HCT116 (cell line): ENCODE results near the gene MAPK8IP1. TPM values are rescaled to one million over a fixed set of nuclear protein-coding genes. Genes with fewer than 3 reads are reported as not detected.

Experiments
- ATAC-seq: fragments of 200-7000 bp; cut with Tn5 transposase; 2 replicates; pipeline ENCODE4 v1.9.1; 2020; ENCODE audit warnings: mild to moderate bottlenecking, moderate library complexity
- BruUV-seq: library from RNA; stranded (reverse); fragments of 400-500 nt; replicated peaks from 2 replicates; lab custom pipeline; 2021; lab: Mats Ljungman, UMichigan
- CTCF ChIA-PET: fragments of 300-600 bp; sonication (Branson Sonifier 250); formaldehyde crosslinking; loops from one replicate; lab custom pipeline; 2021; ENCODE audit warnings: antibody characterized with exemption; lab: Charles Lee
- POLR2A ChIA-PET: fragments of 300-600, 350-600 bp; sonication (Branson Sonifier 250); formaldehyde crosslinking; loops from one replicate; lab custom pipeline; 2021; ENCODE audit warnings: antibody characterized with exemption; lab: Charles Lee
- RAD21 ChIA-PET, 2 experiments: fragments of 300-600 bp; sonication (Branson Sonifier 250); formaldehyde crosslinking; loops; one replicate each; lab custom pipeline; 2023; ENCODE audit warnings: low total read pairs in 2 of 2; ENCODE audit not compliant: uncharacterized antibody in 2 of 2, unreplicated experiment in 2 of 2, low non-redundant PET in 1 of 2; lab: Charles Lee
- DNase-seq: peaks from one replicate; pipeline ENCODE4 v3.0.0-alpha.2; 2010; ENCODE audit warnings: low read depth, low spot score
- H2AFZ ChIP-seq: fragments of 200-600 bp; shearing (Covaris generic), sonication (generic); 2 replicates; pipeline ENCODE4 v1.6.1; 2017; ENCODE audit warnings: low read depth, mixed run types, mixed read lengths, antibody characterized with exemption, low read length; ENCODE audit not compliant: poor library complexity, severe bottlenecking
- H3K27ac ChIP-seq: 2 replicates; pipeline ENCODE4 v1.5.1; 2012; ENCODE audit warnings: low read depth, low read length
- H3K27me3 ChIP-seq: fragments of 200-600 bp; sonication (generic); 2 replicates; pipeline ENCODE4 v1.6.1; 2016; ENCODE audit warnings: mixed run types, low read length, mixed read lengths; ENCODE audit not compliant: insufficient read depth
- H3K36me3 ChIP-seq, 2 experiments: fragments of 200-500 bp in 1 of 2; fragments of 200-600 bp in 1 of 2; sonication (Bioruptor generic) in 1 of 2; sonication (generic) in 1 of 2; 2 replicates each; pipeline versions ENCODE4 v1.5.1 to v1.6.1; 2014 to 2016; ENCODE audit warnings: low read length in 2 of 2, inconsistent platforms in 1 of 2, mixed read lengths in 1 of 2, mixed run types in 1 of 2; ENCODE audit not compliant: insufficient read depth in 2 of 2, control insufficient read depth in 1 of 2
- H3K4me1 ChIP-seq, 2 experiments: fragments of 200-600 bp in 1 of 2; sonication (generic) in 1 of 2; 2 replicates each; pipeline versions ENCODE4 v1.5.1 to v1.6.1; 2012 to 2017; ENCODE audit warnings: low read length in 2 of 2, inconsistent platforms in 1 of 2, mild to moderate bottlenecking in 1 of 2, mixed read lengths in 1 of 2, mixed run types in 1 of 2, moderate library complexity in 1 of 2; ENCODE audit not compliant: insufficient read depth in 2 of 2, control insufficient read depth in 1 of 2
- H3K4me2 ChIP-seq: fragments of 200-600 bp; sonication (generic); 2 replicates; pipeline ENCODE4 v1.6.1; 2017; ENCODE audit warnings: mixed run types, low read length, mixed read lengths
- H3K4me3 ChIP-seq, 2 experiments: fragments of 200-600 bp in 1 of 2; sonication (generic) in 1 of 2; replicated peaks in 1 of 2; 2 replicates each; pipeline ENCODE4 v1.5.1; 2011 to 2016; ENCODE audit warnings: low read length in 2 of 2, control low read depth in 1 of 2, low read depth in 1 of 2, mild to moderate bottlenecking in 1 of 2, mixed read lengths in 1 of 2, mixed run types in 1 of 2
- H3K79me2 ChIP-seq: fragments of 200-600 bp; sonication (generic); 2 replicates; pipeline ENCODE4 v1.6.1; 2017; ENCODE audit warnings: mild to moderate bottlenecking, mixed run types, low read length, moderate library complexity, mixed read lengths; ENCODE audit not compliant: insufficient read depth
- H3K9ac ChIP-seq: fragments of 200-600 bp; sonication (generic); 2 replicates; pipeline ENCODE4 v1.6.1; 2016; ENCODE audit warnings: low read length, mixed read lengths
- H3K9me2 ChIP-seq: fragments of 200-600 bp; sonication (generic), shearing (Covaris generic); 2 replicates; pipeline ENCODE4 v1.6.1; 2017; ENCODE audit warnings: mixed run types, mild to moderate bottlenecking, moderate library complexity; ENCODE audit not compliant: insufficient read depth
- H3K9me3 ChIP-seq, 2 experiments: fragments of 200-500 bp in 1 of 2; fragments of 200-600 bp in 1 of 2; sonication (Bioruptor generic) in 1 of 2; sonication (generic) in 1 of 2; 2 replicates each; pipeline ENCODE4 v1.6.1; 2014 to 2017; ENCODE audit warnings: low read length in 2 of 2, mixed read lengths in 2 of 2, inconsistent platforms in 1 of 2, low read depth in 1 of 2, mild to moderate bottlenecking in 1 of 2, mixed run types in 1 of 2, moderate library complexity in 1 of 2; ENCODE audit not compliant: control insufficient read depth in 1 of 2, insufficient read depth in 1 of 2
- H4K20me1 ChIP-seq: fragments of 200-600 bp; sonication (generic), shearing (Covaris generic); 2 replicates; pipeline ENCODE4 v1.6.1; 2017; ENCODE audit warnings: mixed run types, mild to moderate bottlenecking, moderate library complexity; ENCODE audit not compliant: insufficient read depth
- POLR2AphosphoS5 ChIP-seq: IDR thresholded peaks from 2 replicates; pipeline ENCODE4 v1.6.1; 2011; ENCODE audit warnings: mild to moderate bottlenecking, low read depth, low read length, moderate library complexity
- RAD21 ChIP-seq: IDR thresholded peaks from 2 replicates; pipeline ENCODE4 v1.6.1; 2012; ENCODE audit warnings: low read depth, mild to moderate bottlenecking
- SIN3A ChIP-seq: IDR thresholded peaks from 2 replicates; pipeline ENCODE4 v1.6.1; 2012; ENCODE audit warnings: low read depth
- SP1 ChIP-seq: IDR thresholded peaks from 2 replicates; pipeline ENCODE4 v1.6.1; 2012; ENCODE audit warnings: low read depth
- SRF ChIP-seq: IDR thresholded peaks from 2 replicates; pipeline ENCODE4 v1.6.1; 2012; ENCODE audit warnings: low read depth
- YY1 ChIP-seq: IDR thresholded peaks from 2 replicates; pipeline ENCODE4 v1.6.1; 2011; ENCODE audit warnings: low read length, low read depth, moderate library complexity, mild to moderate bottlenecking; ENCODE audit not compliant: insufficient replicate concordance; ENCODE audit errors: extremely low read depth
- ZBTB33 ChIP-seq: IDR thresholded peaks from 2 replicates; pipeline ENCODE4 v1.6.1; 2011; ENCODE audit warnings: mild to moderate bottlenecking, low read length, moderate library complexity; ENCODE audit not compliant: insufficient replicate concordance; ENCODE audit errors: extremely low read depth
- intact Hi-C: fragments of 100-400 bp; cut with micrococcal nuclease; formaldehyde crosslinking; loops from 2 replicates; pipeline ENCODE4 v1.10.0; 2022
- total RNA-seq: library from RNA; stranded (reverse); gene quantifications from one replicate; pipeline ENCODE4 v1.2.1, GENCODE V29; 2021; ENCODE audit not compliant: unreplicated experiment
- TF ChIP-seq, protein P1 (sequence below): IDR thresholded peaks from 2 replicates; pipeline ENCODE4 v1.6.1; 2012
- TF ChIP-seq, protein P2 (sequence below): IDR thresholded peaks from 2 replicates; pipeline ENCODE4 v1.6.1; 2012; ENCODE audit warnings: low read depth

MAPK8IP1 gene
- total RNA-seq, 1 experiment from 2014 or later: 10.1 TPM

DNA sequence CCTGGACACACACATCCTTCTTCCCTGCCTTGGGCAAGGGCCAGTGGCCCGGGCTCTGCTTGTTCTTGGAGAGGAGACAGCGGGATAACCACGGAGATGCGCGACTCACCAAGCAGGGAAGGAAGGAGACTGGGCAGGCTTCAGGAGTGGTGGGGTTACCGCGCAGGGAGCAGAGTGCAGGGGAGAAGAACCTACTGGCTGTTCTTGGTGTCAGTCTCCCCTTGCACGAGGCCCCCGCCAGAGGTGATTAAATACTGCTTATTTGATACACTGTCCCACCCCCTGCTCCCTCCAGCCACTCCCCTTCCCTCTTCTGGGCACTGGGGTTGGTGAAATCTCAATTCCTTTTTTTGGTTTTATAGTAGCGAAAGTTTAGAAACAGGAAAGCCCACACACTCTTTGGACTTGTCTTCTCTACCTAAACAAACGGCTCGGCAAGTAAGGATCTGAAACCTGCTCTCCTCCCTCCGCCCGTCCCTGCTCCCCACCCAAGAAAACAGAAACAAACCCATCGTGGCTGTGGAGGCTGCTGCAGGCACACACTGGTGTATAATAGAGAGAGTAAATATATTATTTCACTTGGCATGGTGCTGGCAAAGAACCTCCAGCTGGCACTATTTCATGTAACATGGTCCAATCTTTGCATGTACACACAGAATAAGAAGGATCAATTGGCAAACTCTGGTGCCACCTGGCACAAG lies 47.8 kb downstream of the MAPK8IP1 start:
- no peak for DNase-seq
- Histone ChIP-seq H4K20me1 (no peaks in the 10 kb centered on the region), H3K4me1 (peaks cover 0 to 8% of the 10 kb centered on the region in 2 experiments; a peak in 3 of 4 replicates), H3K9ac (no peak overlapping the region), H3K27ac (no peak overlapping the region), H3K4me3 (no peak overlapping the region), H3K36me3 (peaks cover 2 to 8% of the 10 kb centered on the region in 2 experiments; a peak in 3 of 4 replicates), H2AFZ (no peak overlapping the region), H3K27me3 (no peaks in the 10 kb centered on the region), H3K79me2 (no peaks in the 10 kb centered on the region), H3K9me3 (no peaks in the 10 kb centered on the region)
- CTCF ChIA-PET: no interaction called here
- BruUV-seq: TSS peak; percentile 49
- POLR2A ChIA-PET: no interaction called here
- intact Hi-C loops: no loop called here
- TF ChIP-seq POLR2AphosphoS5: no peak
- no peak for TF ChIP-seq SIN3A
- no peak for TF ChIP-seq SRF
- no peak for TF ChIP-seq RAD21
- TF ChIP-seq ZBTB33: no peak
- TF ChIP-seq SP1: no peak
- TF ChIP-seq, protein P1, sequence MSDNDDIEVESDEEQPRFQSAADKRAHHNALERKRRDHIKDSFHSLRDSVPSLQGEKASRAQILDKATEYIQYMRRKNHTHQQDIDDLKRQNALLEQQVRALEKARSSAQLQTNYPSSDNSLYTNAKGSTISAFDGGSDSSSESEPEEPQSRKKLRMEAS: no peak
- TF ChIP-seq, protein P2, sequence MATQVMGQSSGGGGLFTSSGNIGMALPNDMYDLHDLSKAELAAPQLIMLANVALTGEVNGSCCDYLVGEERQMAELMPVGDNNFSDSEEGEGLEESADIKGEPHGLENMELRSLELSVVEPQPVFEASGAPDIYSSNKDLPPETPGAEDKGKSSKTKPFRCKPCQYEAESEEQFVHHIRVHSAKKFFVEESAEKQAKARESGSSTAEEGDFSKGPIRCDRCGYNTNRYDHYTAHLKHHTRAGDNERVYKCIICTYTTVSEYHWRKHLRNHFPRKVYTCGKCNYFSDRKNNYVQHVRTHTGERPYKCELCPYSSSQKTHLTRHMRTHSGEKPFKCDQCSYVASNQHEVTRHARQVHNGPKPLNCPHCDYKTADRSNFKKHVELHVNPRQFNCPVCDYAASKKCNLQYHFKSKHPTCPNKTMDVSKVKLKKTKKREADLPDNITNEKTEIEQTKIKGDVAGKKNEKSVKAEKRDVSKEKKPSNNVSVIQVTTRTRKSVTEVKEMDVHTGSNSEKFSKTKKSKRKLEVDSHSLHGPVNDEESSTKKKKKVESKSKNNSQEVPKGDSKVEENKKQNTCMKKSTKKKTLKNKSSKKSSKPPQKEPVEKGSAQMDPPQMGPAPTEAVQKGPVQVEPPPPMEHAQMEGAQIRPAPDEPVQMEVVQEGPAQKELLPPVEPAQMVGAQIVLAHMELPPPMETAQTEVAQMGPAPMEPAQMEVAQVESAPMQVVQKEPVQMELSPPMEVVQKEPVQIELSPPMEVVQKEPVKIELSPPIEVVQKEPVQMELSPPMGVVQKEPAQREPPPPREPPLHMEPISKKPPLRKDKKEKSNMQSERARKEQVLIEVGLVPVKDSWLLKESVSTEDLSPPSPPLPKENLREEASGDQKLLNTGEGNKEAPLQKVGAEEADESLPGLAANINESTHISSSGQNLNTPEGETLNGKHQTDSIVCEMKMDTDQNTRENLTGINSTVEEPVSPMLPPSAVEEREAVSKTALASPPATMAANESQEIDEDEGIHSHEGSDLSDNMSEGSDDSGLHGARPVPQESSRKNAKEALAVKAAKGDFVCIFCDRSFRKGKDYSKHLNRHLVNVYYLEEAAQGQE: no peak
- no peak for TF ChIP-seq YY1
- TF ChIP-seq, all 23 proteins: peak for 0
- Histone ChIP-seq H3K9me2 (no peaks in the 10 kb centered on the region), H3K4me2 (no peak overlapping the region)
- RAD21 ChIA-PET: no interaction called here
- ATAC-seq: no peak
